ENCODE measurements around the gene TTC39A.

Gene TTC39A
- 0 to 1.4 (median 0.46) reads per million in 4 experiments for total RNA-seq

GRCh38 chr1:51330331-51331201, at the start of gene TTC39A:
Gene TTC39A, minus strand, starts transcription at chr1:51330562. Its CDS starts 85 bp downstream, at chr1:51330477.
- DNase-seq: no peak

- no peak for DNase-seq
These were observed 48.5 kb upstream of the TTC39A start for GRCh38 chr1:51378871-51379270.

GRCh38 chr1:51373898-51374297, 43.5 kb upstream of the TTC39A start:
- DNase-seq: no peak

GRCh38 chr1:51372561-51372960, 42.2 kb upstream of the TTC39A start:
- DNase-seq: no peak

GRCh38 chr1:51369171-51369570, 38.8 kb upstream of the TTC39A start:
- no peak for DNase-seq

GRCh38 chr1:51365774-51366173, 35.4 kb upstream of the TTC39A start:
- no peak for DNase-seq

- DNase-seq: no peak
These were observed 29.5 kb upstream of the TTC39A start for GRCh38 chr1:51359879-51360278.

- DNase-seq: no peak
These were observed 25.0 kb upstream of the TTC39A start for GRCh38 chr1:51355382-51355781.

GRCh38 chr1:51354416-51354815, 24.1 kb upstream of the TTC39A start:
- no peak for DNase-seq

- no peak for DNase-seq
These were observed 21.5 kb upstream of the TTC39A start for GRCh38 chr1:51351907-51352306.

- no peak for DNase-seq
These were observed 19.5 kb upstream of the TTC39A start for GRCh38 chr1:51349862-51350261.

GRCh38 chr1:51348147-51348527, 17.8 kb upstream of the TTC39A start:
- no peak for DNase-seq

GRCh38 chr1:51347398-51348146, 17.2 kb upstream of the TTC39A start:
- no peak for DNase-seq

GRCh38 chr1:51346086-51346942, 16.0 kb upstream of the TTC39A start:
- no peak for DNase-seq

- no peak for DNase-seq
These were observed 14.9 kb upstream of the TTC39A start for GRCh38 chr1:51345300-51345687.

GRCh38 chr1:51344602-51345299, 14.4 kb upstream of the TTC39A start:
- DNase-seq: no peak

- no peak for DNase-seq
These were observed 13.9 kb upstream of the TTC39A start for GRCh38 chr1:51344276-51344601.

GRCh38 chr1:51343624-51344023, 13.3 kb upstream of the TTC39A start:
- DNase-seq: no peak

- DNase-seq: no peak
These were observed 12.3 kb upstream of the TTC39A start for GRCh38 chr1:51342591-51343206.

GRCh38 chr1:51341876-51342496, 11.6 kb upstream of the TTC39A start:
- no peak for DNase-seq

- no peak for DNase-seq
These were observed 10.0 kb upstream of the TTC39A start for GRCh38 chr1:51340380-51340779.

GRCh38 chr1:51336711-51337110, 6.3 kb upstream of the TTC39A start:
- DNase-seq: no peak
